ENCODE measurements around the gene QSOX1.
"Not testable (repeated sequence)": the region's sequence is repeated elsewhere in the genome, so short reads cannot be mapped to it uniquely, and the experiment has no call there.

QSOX1 gene

DNA sequence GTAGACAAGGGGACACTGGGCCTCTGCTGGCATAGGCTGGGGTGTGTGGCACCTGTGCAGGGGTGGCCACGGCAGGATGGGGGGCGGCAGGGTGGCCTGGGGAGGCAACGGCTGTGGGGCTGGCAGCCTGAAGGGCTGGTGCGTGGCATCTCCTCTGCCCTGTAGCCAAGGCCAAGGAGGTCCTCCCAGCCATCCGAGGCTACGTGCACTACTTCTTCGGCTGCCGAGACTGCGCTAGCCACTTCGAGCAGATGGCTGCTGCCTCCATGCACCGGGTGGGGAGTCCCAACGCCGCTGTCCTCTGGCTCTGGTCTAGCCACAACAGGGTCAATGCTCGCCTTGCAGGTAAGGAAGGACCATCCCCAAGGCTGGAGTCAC is 39.4 kb downstream of the QSOX1 start:
- no peak for DNase-seq

DNA sequence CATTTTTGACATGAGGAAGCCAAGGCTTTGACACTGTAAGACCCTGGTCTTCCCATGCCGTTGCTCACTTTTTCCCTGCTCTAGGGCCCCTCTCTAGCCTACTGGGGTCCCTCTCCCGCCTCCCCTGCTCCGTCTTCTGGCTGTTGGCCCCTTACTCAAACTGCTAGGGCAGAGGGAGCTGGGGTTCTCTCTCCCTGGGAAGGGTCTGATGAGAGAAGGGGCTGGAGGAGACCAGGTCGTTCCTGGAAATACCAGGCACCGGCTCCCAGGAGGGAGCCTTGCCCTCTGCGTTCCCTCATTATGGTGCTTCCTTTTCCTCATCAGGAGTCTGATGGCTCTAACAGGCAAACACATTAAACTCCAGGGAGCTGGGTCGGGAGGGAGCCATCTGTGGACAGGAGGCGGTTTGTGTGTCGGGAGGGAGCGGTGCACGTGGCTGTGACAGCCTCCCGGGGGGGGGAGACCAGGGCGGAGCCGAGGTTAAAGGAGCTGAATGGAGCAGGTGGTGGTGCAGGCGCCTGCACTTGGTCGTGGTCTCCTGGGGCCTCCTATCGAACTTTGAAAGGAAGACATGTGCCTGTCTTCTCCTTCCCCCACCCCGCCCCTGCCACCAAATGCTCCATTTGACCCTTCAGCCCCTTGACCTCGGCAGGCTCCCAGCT is 40.0 kb downstream of the QSOX1 start:
- no peak for DNase-seq

GRCh38 chr1:180195401-180195800 is 40.7 kb downstream of the QSOX1 start:
- DNase-seq: no peak

- no peak for DNase-seq
Measured at GRCh38 chr1:180195916-180196315, 41.2 kb downstream of the QSOX1 start.

- no peak for DNase-seq
Measured at GRCh38 chr1:180196436-180197003, 41.9 kb downstream of the QSOX1 start.

DNA sequence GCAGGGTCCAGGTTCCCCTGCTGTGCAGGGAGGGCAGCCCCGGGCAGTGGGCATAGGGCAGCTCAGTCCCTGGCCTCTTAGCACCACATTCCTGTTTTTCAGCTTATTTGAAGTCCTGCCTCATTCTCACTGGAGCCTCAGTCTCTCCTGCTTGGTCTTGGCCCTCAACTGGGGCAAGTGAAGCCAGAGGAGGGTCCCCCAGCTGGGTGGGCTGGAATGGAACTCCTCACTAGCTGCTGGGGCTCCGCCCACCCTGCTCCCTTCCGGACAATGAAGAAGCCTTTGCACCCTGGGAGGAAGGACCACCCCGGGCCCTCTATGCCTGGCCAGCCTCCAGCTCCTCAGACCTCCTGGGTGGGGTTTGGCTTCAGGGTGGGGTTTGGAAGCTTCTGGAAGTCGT is 42.6 kb downstream of the QSOX1 start:
- no peak for DNase-seq

GRCh38 chr1:180198196-180198595 is 43.5 kb downstream of the QSOX1 start:
- no peak for DNase-seq

DNA sequence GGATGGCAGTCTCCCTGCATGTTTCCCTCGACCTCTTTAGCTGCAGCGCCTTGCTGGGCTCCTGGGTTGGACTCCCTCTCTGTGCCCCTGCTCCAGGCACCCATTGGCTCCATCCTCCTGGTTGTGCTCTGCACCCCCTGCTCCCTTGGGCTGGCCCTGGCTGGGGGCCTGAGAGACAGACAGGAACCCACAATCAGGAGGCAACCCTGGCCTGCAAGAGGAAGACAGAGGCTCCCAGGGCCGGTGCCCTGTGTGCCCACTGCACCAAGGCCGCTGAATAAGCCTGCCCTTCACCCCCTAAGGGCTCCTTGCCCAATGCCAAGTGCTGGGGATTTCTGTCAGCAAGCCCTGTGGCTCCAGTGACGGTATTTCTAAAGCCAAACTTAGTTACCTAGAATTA is 43.9 kb downstream of the QSOX1 start:
- no peak for DNase-seq

DNA sequence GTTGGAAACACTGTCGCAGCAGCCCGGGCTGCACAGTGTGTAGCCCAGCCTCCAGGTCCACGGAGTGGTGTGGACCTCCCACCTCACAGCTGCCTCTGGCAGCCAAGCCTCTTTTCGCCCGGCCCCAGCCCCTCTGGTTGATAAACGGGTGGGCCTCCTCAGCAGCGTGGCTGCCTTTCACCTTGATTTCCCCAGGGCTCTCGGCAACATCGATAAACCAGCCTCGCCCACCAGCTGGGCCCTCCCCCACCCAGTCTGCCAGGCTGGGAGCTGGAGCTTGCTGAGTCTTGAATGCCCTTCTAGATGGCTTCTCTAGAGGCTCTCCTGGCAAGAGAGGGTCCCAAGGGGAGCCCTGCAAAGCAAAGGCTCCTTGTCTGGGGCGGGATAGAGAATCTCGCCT is 44.3 kb downstream of the QSOX1 start:
- no peak for DNase-seq

DNA sequence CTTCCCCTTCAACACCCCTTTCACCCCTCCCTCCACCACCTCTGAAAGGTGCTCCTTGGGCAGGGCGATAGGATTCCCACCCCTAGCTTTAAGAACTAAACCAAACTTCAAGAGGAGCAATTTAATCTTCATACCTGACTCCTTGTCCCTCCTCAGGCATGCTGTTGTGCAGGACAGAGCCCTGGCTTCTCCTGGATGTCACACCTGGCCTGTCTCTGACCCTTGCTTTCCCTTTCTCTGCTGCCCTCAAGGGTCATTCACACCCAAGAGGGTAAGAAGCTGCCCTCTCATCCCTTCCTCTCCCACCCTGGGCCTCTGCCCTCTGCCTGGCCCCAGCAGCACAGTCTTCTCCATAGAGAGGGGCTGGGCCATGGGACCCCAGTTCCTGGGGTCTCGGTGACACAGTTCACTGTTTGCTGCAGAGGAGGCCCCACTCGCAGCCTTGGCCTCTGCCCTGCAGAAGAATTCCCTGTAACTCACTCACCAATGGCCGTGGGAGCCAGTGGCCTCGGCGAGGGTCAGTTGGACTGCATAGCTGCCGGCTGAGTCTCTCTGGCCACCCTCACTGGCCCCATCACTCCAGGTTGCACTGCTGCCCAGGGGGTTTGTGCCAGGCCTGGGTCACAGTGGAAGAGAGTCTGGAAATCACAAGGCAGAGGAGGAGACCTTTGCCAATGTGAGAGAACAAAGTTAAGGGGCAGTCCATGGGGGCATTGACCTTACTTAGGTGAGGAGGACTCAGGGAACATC is 47.0 kb downstream of the QSOX1 start:
- no peak for DNase-seq

DNA sequence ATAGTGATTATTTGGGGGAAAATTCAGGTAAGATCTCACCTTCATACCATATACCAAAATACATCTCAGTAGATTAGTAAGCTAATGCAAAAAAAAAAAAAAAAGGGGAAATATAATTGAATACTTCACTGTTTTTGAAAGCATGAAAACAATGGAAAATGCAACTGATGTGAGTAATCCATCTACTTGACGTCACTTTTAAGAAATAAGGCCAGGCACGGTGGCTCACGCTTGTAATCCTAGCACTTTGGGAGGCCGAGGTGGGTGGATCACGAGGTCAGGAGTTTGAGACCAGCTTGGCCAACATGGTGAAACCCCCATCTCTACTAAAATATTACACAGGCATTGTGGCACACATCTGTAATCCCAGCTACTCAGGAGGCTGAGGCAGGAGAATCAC is 47.9 kb downstream of the QSOX1 start:
- DNase-seq: not testable (repeated sequence)

DNA sequence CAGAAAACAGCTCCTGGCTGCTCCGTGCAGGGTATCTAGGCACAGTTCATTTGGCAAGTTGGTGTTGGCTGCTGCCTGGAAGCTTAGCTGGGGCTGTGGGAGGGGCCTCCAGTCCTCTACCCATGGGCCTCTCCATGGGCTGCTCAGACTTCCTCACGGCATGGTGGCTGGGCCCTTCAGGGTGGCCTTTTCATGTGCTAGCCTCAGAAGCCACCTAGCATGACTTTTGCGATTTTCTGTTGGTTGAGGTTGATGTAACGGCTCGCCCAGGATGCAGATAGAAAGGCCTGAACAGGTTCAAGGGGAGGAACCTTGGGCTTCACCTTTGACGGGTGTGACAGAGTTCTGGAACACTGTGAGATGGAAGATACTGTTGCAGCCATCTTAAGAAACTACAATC is 49.6 kb downstream of the QSOX1 start:
- DNase-seq: no peak

DNA sequence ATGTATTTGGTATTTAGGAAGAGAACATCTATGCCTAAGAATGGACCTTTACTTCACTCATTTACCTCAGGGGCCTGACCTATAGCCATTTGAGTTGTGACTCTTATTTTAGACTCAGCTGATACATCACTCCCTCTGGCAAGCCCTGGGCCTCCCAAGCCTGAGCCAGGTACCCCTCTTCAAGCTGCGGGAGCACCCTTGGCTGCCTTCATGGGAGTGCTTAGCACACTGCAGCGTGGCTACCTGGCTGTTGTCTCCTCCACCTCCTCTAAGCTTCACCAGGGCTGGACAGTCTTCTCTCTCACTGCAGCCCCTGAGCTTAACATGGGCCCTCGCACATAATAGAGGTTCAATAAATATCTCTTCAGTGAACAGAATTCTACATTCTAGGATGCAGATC is 51.9 kb downstream of the QSOX1 start:
- no peak for DNase-seq

DNA sequence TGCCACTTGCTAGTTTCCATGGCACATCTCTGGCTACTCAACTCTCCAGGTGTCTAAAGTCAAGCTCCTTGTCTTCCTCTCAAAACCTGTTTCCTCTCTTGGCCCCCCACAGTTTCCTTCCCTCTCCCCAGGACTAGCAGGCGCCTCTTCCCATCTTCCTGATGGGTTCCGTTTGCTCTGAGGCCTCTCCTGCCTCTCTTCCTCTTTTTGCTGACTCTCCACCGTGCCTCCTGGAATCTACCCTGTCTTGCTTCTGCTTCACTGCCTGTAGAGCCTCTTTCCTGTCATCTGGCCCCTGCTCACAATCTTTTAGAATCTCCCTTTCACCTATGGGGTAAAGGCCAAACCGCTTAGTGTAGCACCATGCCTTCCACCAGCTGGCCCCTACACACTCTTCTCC is 53.6 kb downstream of the QSOX1 start:
- no peak for DNase-seq

DNA sequence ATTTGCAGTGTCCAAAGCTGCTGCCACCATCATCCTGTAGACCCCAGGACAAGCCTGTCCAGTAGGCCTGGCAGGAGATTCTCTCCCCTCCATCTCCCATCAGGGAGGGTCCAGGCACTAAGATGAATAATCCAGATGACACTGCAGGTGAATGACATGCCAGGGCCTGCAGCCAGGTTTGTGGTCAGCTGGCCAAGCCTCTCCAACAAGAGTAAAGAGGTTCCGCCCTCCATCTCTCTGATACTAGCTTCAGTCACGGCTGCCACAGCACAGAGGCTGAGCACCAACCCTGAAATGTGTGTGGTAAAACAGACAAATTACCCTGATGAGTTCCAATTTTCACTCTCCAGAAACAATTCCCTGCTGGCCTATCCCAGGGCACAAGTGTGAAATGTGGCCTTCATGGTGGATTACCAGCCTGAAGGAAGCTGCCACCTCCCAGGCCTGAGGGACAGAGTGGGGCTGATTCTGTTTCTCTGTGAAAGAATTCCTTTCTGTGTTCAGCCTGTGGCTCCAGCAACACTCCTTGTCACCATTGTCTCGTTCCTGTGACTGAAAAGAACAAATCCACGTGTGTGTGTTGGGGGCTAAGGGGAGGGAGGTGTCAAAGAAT is 55.4 kb downstream of the QSOX1 start:
- no peak for DNase-seq

- DNase-seq: no peak
Measured at GRCh38 chr1:180211156-180211859, 56.6 kb downstream of the QSOX1 start.

GRCh38 chr1:180211860-180212229 is 57.2 kb downstream of the QSOX1 start:
- DNase-seq: no peak

DNA sequence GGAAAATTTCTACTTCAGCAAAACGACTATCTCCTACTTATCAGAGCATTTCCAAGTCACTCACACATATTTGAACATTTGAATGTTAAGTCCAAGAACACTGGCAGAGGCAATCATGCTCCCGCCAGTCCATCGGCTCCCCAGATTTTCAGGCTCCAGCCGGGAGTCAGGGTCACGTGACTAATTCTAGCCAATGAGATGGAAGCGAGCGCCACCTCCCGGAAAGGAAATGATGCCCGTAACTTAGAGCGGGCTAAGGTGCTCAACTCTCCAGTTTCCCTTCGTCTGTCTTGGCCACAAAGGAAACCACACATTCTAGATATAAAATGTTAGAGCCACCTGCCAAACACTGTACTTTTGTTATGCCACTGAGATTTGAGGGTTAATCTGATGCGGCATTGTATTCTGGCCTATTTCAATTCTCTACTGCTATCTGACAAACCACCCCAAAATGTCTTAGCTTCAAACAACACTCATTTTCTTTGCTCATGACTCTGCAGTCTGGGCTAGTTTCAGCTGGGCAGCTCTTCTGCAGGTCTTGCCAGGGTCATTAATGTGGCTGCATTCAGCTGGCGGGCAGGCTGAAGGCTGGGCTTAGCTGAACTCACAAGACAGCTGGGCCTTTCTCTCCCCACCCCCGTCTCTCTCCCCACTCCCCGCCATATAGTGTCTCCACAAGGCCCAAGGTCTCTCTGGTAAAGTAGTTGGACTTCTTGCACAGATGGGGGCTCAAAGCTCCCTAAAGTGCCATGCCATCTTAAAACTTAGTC is 58.9 kb downstream of the QSOX1 start:
- peak; percentile 33 for DNase-seq

DNA sequence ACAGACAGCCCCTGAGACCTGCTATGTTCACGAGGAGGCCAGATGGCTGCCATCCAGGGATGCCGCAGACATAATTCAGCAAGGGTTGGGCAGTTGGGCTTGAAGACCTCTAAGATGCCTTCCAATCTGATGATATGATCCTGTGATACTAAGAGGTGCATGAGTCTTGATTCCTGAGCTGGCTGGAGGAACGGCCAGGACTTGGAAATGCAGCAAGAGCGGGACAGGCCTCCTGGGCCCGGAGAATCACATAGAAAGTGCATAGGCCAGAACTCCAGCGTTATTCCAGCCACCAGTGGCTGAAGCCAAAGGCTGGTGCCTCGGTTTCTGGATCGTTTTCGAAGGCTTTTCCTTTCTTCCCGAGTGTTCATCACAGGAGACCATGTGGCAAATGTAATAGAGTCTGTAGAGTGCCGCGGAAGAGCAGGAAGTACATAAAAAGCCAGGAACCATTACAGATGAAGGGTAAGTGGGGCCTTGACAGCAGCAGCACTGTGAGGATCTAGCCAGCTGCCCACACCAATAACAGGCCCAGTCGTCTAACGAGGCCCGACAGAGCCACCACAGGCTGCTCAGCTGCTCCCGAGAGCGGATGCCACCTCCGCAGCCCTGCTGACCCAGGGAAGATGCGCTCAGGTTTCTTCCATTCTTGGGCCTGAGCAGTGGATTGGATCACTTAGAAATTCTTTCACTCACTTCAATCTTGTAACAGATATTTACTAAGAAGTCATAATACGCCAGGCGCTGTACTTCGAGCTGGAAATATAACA is 61.4 kb downstream of the QSOX1 start:
- no peak for DNase-seq

DNA sequence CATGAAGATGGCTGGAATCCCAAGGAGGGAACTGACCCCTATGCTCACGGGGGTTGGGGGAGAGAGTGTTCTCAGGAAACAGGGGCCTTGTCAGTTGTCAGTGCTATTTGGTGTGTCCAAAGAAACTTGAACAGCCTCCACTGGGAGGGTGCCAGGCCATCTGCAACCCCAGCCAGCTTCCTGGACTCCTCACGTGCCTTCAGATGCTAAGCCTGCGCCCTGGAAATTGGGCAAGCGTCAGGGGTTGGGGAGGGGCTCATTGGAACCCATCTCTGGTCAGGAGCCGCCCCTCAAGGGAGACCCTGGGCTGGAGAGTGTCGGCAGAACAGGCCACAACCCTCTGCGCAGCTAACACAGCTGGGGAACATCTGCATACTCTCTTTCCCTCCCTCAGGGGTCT is 62.3 kb downstream of the QSOX1 start:
- DNase-seq: no peak
